Measurements from ENCODE around the gene ARAP1. TPM values are rescaled to one million over a fixed set of nuclear protein-coding genes. Genes with fewer than 3 reads are reported as not detected.

The ARAP1 gene
- total RNA-seq, 1 donor from 2014 or later: 139 TPM

DNA sequence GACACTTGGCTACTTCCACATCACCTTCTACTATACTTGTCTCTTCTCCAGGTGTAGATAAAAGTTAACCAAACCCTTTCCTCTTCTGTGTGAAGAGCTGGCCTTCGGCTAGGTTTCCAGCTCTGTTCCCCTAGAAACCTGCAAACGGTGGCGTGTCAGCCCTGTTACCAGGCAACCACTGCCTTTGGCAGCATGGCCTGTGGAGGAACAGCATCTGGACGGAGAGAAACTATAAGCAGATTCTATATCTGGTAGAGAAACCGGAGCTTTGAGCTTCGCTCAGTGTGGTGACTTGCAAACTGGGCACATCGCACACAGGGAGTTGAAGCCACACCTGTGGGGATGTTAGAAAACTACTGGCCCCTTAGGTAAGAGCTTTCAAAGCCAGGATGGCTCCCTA, 35.9 kb downstream of the ARAP1 start:
- no peaks in the 10 kb centered on the region for H3K27me3 Mint-ChIP-seq
- peaks cover 45% of the 10 kb centered on the region for H3K36me3 Mint-ChIP-seq (ENCODE audit: low read depth)
- intact Hi-C loops (cut with micrococcal nuclease): no loop called here
- H3K27ac Mint-ChIP-seq: no peak overlapping the region
- CTCF ChIA-PET: interaction anchor here (1.4 kb wide), 1 partner anchor 9 kb away, joined by 6 read pairs; no protein-coding TSS in a partner anchor
- TF ChIP-seq, protein P1, sequence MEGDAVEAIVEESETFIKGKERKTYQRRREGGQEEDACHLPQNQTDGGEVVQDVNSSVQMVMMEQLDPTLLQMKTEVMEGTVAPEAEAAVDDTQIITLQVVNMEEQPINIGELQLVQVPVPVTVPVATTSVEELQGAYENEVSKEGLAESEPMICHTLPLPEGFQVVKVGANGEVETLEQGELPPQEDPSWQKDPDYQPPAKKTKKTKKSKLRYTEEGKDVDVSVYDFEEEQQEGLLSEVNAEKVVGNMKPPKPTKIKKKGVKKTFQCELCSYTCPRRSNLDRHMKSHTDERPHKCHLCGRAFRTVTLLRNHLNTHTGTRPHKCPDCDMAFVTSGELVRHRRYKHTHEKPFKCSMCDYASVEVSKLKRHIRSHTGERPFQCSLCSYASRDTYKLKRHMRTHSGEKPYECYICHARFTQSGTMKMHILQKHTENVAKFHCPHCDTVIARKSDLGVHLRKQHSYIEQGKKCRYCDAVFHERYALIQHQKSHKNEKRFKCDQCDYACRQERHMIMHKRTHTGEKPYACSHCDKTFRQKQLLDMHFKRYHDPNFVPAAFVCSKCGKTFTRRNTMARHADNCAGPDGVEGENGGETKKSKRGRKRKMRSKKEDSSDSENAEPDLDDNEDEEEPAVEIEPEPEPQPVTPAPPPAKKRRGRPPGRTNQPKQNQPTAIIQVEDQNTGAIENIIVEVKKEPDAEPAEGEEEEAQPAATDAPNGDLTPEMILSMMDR (IDR thresholded peaks at IDR 0.05): no peak
- H3K4me1 Mint-ChIP-seq: peaks cover 52% of the 10 kb centered on the region
- H3K9me3 Mint-ChIP-seq: no peaks in the 10 kb centered on the region
- ATAC-seq (ENCODE audit: low read depth) (no peak), DNase-seq (no peak)
- H3K4me3 Mint-ChIP-seq: no peak overlapping the region
- POLR2A ChIA-PET: no interaction called here

- Mint-ChIP-seq H3K4me1 (peaks cover 19% of the 10 kb centered on the region), H3K27ac (no peak overlapping the region), H3K4me3 (no peak overlapping the region), H3K36me3 (ENCODE audit: low read depth) (peaks cover 66% of the 10 kb centered on the region), H3K9me3 (no peaks in the 10 kb centered on the region), H3K27me3 (no peaks in the 10 kb centered on the region)
- DNase-seq: no peak
- intact Hi-C loops (cut with micrococcal nuclease): no loop called here
- CTCF ChIA-PET: no interaction called here
- TF ChIP-seq, protein P1 (IDR thresholded peaks at IDR 0.05): no peak
- no peak for ATAC-seq (ENCODE audit: low read depth)
- POLR2A ChIA-PET: interaction anchor here (0.6 kb wide), 1 partner anchor 485 kb away, joined by 7 read pairs; no protein-coding TSS in a partner anchor
Observed at GRCh38 chr11:72712841-72713240, 39.4 kb downstream of the ARAP1 start.

DNA sequence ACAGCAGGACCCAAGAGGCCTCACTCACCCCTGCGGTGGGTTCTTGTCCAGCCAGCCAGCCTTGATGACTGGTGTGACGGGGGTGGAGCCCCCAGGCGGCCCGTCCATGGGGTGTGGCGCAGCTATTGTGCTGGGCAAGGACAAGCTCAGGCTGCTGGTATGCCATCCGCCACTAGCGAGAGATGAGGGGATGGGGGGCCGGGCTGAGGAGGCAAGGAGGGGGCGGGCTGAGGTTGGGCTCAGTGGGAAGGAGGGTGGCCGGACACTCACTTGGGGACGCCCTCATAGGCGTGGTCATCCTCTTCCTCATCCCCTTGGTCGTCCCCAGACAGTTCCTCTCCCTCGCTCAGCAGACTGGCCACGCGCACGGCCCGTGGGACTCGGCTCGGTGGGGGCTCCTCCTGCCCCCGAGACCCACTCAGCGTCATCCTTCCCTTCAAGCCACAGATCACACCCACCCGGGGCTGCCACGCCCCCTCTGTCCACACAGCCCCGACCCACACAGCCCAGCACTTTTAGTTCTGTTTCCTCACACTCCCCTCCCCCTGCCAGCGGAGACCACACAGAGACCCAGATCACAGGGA, 39.9 kb downstream of the ARAP1 start:
- Mint-ChIP-seq H3K36me3 (ENCODE audit: low read depth) (peaks cover 68% of the 10 kb centered on the region), H3K9me3 (no peaks in the 10 kb centered on the region), H3K27me3 (no peaks in the 10 kb centered on the region), H3K4me1 (peaks cover 15% of the 10 kb centered on the region), H3K4me3 (no peak overlapping the region), H3K27ac (no peak overlapping the region)
- DNase-seq: no peak
- CTCF ChIA-PET: no interaction called here
- TF ChIP-seq, protein P1 (IDR thresholded peaks at IDR 0.05): no peak
- ATAC-seq (ENCODE audit: low read depth): no peak
- intact Hi-C loops (cut with micrococcal nuclease): no loop called here
- POLR2A ChIA-PET: interaction anchor here (0.7 kb wide), 1 partner anchor 75 kb away, joined by 5 read pairs; no protein-coding TSS in a partner anchor

DNA sequence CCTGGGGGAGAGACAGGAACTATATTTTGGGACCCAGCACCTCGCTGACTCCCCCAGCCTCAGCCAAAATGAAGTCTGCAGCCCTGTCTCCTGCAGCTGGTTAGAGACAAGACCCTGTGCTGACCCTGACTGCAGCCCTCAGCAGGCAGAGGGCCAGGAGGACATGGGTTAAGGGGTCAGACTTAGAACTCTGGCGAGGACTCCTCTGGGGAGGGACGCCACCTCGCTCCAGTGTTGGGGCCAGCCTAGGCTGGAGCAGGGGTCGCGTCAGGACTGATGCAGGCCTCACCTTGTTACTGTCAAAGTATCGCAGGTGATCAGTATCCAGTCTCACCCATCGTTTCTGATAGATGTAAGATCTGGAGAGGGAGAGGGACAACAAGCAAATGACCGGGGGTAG, 41.1 kb downstream of the ARAP1 start:
- Mint-ChIP-seq H3K4me3 (no peak overlapping the region), H3K4me1 (peaks cover 14% of the 10 kb centered on the region), H3K36me3 (ENCODE audit: low read depth) (peaks cover 70% of the 10 kb centered on the region), H3K9me3 (no peaks in the 10 kb centered on the region), H3K27ac (no peak overlapping the region), H3K27me3 (no peaks in the 10 kb centered on the region)
- POLR2A ChIA-PET: no interaction called here
- ATAC-seq (ENCODE audit: low read depth): no peak
- CTCF ChIA-PET: no interaction called here
- no peak for DNase-seq
- TF ChIP-seq, protein P1 (IDR thresholded peaks at IDR 0.05): no peak
- intact Hi-C loops (cut with micrococcal nuclease): no loop called here

GRCh38 chr11:72710278-72710677, 41.9 kb downstream of the ARAP1 start:
- H3K27ac Mint-ChIP-seq: no peak overlapping the region
- TF ChIP-seq, protein P1 (IDR thresholded peaks at IDR 0.05): no peak
- POLR2A ChIA-PET: no interaction called here
- DNase-seq: no peak
- ATAC-seq (ENCODE audit: low read depth): no peak
- H3K9me3 Mint-ChIP-seq: no peaks in the 10 kb centered on the region
- intact Hi-C loops (cut with micrococcal nuclease): no loop called here
- H3K4me3 Mint-ChIP-seq: no peak overlapping the region
- no peaks in the 10 kb centered on the region for H3K27me3 Mint-ChIP-seq
- H3K4me1 Mint-ChIP-seq: peaks cover 12% of the 10 kb centered on the region
- CTCF ChIA-PET: no interaction called here
- H3K36me3 Mint-ChIP-seq (ENCODE audit: low read depth): peaks cover 75% of the 10 kb centered on the region
